Activated CD8-positive, alpha-beta memory T cell treated with anti-CD3 and anti-CD28 coated beads, Interleukin-2, amount 10 ng/mL, durations not matched to agents 7 days and 5 days (primary cell): Measurements from ENCODE around the gene SNX5. TPM values are rescaled to one million over a fixed set of nuclear protein-coding genes. Genes with fewer than 3 reads are reported as not detected.

Experiments
- ATAC-seq: fragments of 150-1000 bp; cut with Tn5 transposase; one replicate; pipeline ENCODE4 v1.10.0; 2021; ENCODE audit warnings: moderate library complexity
- CTCF ChIA-PET: fragments of 350-600 bp; sonication (Branson Sonifier 250); formaldehyde crosslinking; loops from one replicate; lab custom pipeline; 2021; ENCODE audit warnings: antibody characterized with exemption; lab: Charles Lee
- DNase-seq: peaks from one replicate; pipeline ENCODE4 v3.0.0-alpha.2; 2020
- H3K27ac Mint-ChIP-seq: one replicate; pipeline ENCODE4 v1.8.0; 2021; ENCODE audit warnings: mild to moderate bottlenecking, mixed read lengths
- H3K27me3 Mint-ChIP-seq: one replicate; pipeline ENCODE4 v1.8.0; 2021; ENCODE audit warnings: mixed read lengths
- H3K36me3 Mint-ChIP-seq: one replicate; pipeline ENCODE4 v1.8.0; 2021; ENCODE audit warnings: mild to moderate bottlenecking, mixed read lengths
- H3K4me1 Mint-ChIP-seq: one replicate; pipeline ENCODE4 v1.8.0; 2021; ENCODE audit warnings: mixed read lengths
- H3K4me3 Mint-ChIP-seq: one replicate; pipeline ENCODE4 v1.8.0; 2021; ENCODE audit warnings: mild to moderate bottlenecking, moderate library complexity, mixed read lengths
- H3K9me3 Mint-ChIP-seq: one replicate; pipeline ENCODE4 v1.8.0; 2022; ENCODE audit warnings: low read depth, mixed read lengths
- total RNA-seq, 2 experiments: library from RNA; stranded (reverse); gene quantifications; one replicate each; pipeline ENCODE4 v1.2.3, GENCODE V29; 2021

Gene SNX5
- total RNA-seq, 2 experiments from 2014 or later = 178 to 192 TPM

- peak; percentile 14 for ATAC-seq
Observed at GRCh38 chr20:17939622-17940223, 28.9 kb downstream of the SNX5 start.

GRCh38 chr20:17938871-17939619, 29.5 kb downstream of the SNX5 start:
- CTCF ChIA-PET = interaction anchor here (0.7 to 3.5 kb wide), 32 partner anchors 9 to 1138 kb away, joined by 3 to 26 read pairs (median 4); partner anchors contain the start of gene RRBP1
- peak overlapping the region; percentile 75 for H3K27ac Mint-ChIP-seq

More at GRCh38 chr20:17939622-17940223, 28.9 kb downstream of the SNX5 start:
- Mint-ChIP-seq H3K27me3 (no peaks in the 10 kb centered on the region), H3K9me3 (no peaks in the 10 kb centered on the region), H3K27ac (peak overlapping the region; percentile 75), H3K36me3 (peaks cover 22% of the 10 kb centered on the region), H3K4me1 (peaks cover 31% of the 10 kb centered on the region), H3K4me3 (no peak overlapping the region)
- CTCF ChIA-PET = interaction anchor here (0.7 to 3.5 kb wide), 27 partner anchors 8 to 1139 kb away, joined by 3 to 26 read pairs (median 4); partner anchors contain the start of gene RRBP1
- DNase-seq = no peak

GRCh38 chr20:17936761-17937732, 31.5 kb downstream of the SNX5 start:
- Mint-ChIP-seq H3K9me3 (no peaks in the 10 kb centered on the region), H3K4me3 (no peak overlapping the region), H3K36me3 (peaks cover 2% of the 10 kb centered on the region), H3K27ac (no peak overlapping the region), H3K27me3 (no peaks in the 10 kb centered on the region), H3K4me1 (peaks cover 23% of the 10 kb centered on the region)
- DNase-seq (no peak), ATAC-seq (no peak)
- CTCF ChIA-PET = interaction anchor here (1.2 to 3.5 kb wide), 8 partner anchors 13 to 327 kb away, joined by 3 to 26 read pairs (median 9); partner anchors contain the start of gene RRBP1

More at GRCh38 chr20:17938871-17939619, 29.5 kb downstream of the SNX5 start:
- DNase-seq (peak; percentile 80), ATAC-seq (peak; percentile 92)
- Mint-ChIP-seq H3K27me3 (no peaks in the 10 kb centered on the region), H3K4me3 (no peak overlapping the region), H3K36me3 (peaks cover 20% of the 10 kb centered on the region), H3K4me1 (peaks cover 30% of the 10 kb centered on the region), H3K9me3 (no peaks in the 10 kb centered on the region)

GRCh38 chr20:17936286-17936760, 32.3 kb downstream of the SNX5 start:
- peaks cover 23% of the 10 kb centered on the region for H3K4me1 Mint-ChIP-seq
- H3K36me3 Mint-ChIP-seq = peaks cover 1% of the 10 kb centered on the region
- H3K27ac Mint-ChIP-seq = no peak overlapping the region
- H3K9me3 Mint-ChIP-seq = no peaks in the 10 kb centered on the region
- no peaks in the 10 kb centered on the region for H3K27me3 Mint-ChIP-seq
- ATAC-seq (no peak), DNase-seq (no peak)
- CTCF ChIA-PET = interaction anchor here (3.1 to 3.5 kb wide), 2 partner anchors 254 to 326 kb away, joined by 9 to 26 read pairs; partner anchors contain the start of gene RRBP1
- H3K4me3 Mint-ChIP-seq = no peak overlapping the region

- no peaks in the 10 kb centered on the region for H3K9me3 Mint-ChIP-seq
- no peak overlapping the region for H3K4me3 Mint-ChIP-seq
- CTCF ChIA-PET = no interaction called here
- H3K27ac Mint-ChIP-seq = no peak overlapping the region
- DNase-seq = no peak
- no peak for ATAC-seq
- H3K4me1 Mint-ChIP-seq = peaks cover 21% of the 10 kb centered on the region
- no peaks in the 10 kb centered on the region for H3K27me3 Mint-ChIP-seq
- H3K36me3 Mint-ChIP-seq = no peaks in the 10 kb centered on the region
Observed at GRCh38 chr20:17935761-17936160, 32.8 kb downstream of the SNX5 start.

GRCh38 chr20:17935186-17935585, 33.4 kb downstream of the SNX5 start:
- Mint-ChIP-seq H3K9me3 (no peaks in the 10 kb centered on the region), H3K4me3 (no peak overlapping the region), H3K27me3 (no peaks in the 10 kb centered on the region), H3K4me1 (peaks cover 15% of the 10 kb centered on the region), H3K36me3 (no peaks in the 10 kb centered on the region), H3K27ac (no peak overlapping the region)
- no peak for DNase-seq
- no peak for ATAC-seq
- CTCF ChIA-PET = no interaction called here

- Mint-ChIP-seq H3K27ac (no peak overlapping the region), H3K4me1 (peaks cover 6% of the 10 kb centered on the region), H3K36me3 (no peaks in the 10 kb centered on the region), H3K27me3 (no peaks in the 10 kb centered on the region), H3K4me3 (no peak overlapping the region), H3K9me3 (no peaks in the 10 kb centered on the region)
- CTCF ChIA-PET = no interaction called here
- no peak for DNase-seq
- no peak for ATAC-seq
Observed at GRCh38 chr20:17934141-17934862, 34.3 kb downstream of the SNX5 start.

GRCh38 chr20:17933711-17934110, 34.9 kb downstream of the SNX5 start:
- no peaks in the 10 kb centered on the region for H3K36me3 Mint-ChIP-seq
- H3K4me3 Mint-ChIP-seq = no peak overlapping the region
- no peak for ATAC-seq
- peaks cover under 1% of the 10 kb centered on the region for H3K4me1 Mint-ChIP-seq
- CTCF ChIA-PET = no interaction called here
- DNase-seq = no peak
- no peak overlapping the region for H3K27ac Mint-ChIP-seq
- H3K27me3 Mint-ChIP-seq = no peaks in the 10 kb centered on the region
- H3K9me3 Mint-ChIP-seq = no peaks in the 10 kb centered on the region

GRCh38 chr20:17933121-17933520, 35.5 kb downstream of the SNX5 start:
- Mint-ChIP-seq H3K9me3 (no peaks in the 10 kb centered on the region), H3K27ac (no peak overlapping the region), H3K4me1 (no peaks in the 10 kb centered on the region), H3K36me3 (no peaks in the 10 kb centered on the region), H3K27me3 (no peaks in the 10 kb centered on the region), H3K4me3 (no peak overlapping the region)
- CTCF ChIA-PET = no interaction called here
- ATAC-seq (no peak), DNase-seq (no peak)

GRCh38 chr20:17932396-17932795, 36.2 kb downstream of the SNX5 start:
- no peaks in the 10 kb centered on the region for H3K27me3 Mint-ChIP-seq
- H3K9me3 Mint-ChIP-seq = no peaks in the 10 kb centered on the region
- no peak for DNase-seq
- ATAC-seq = no peak
- no peak overlapping the region for H3K4me3 Mint-ChIP-seq
- H3K4me1 Mint-ChIP-seq = no peaks in the 10 kb centered on the region
- no peaks in the 10 kb centered on the region for H3K36me3 Mint-ChIP-seq
- CTCF ChIA-PET = no interaction called here
- no peak overlapping the region for H3K27ac Mint-ChIP-seq

GRCh38 chr20:17931513-17931912, 37.1 kb downstream of the SNX5 start:
- Mint-ChIP-seq H3K36me3 (no peaks in the 10 kb centered on the region), H3K27me3 (no peaks in the 10 kb centered on the region), H3K27ac (no peak overlapping the region), H3K9me3 (no peaks in the 10 kb centered on the region), H3K4me3 (no peak overlapping the region), H3K4me1 (no peaks in the 10 kb centered on the region)
- ATAC-seq = no peak
- no peak for DNase-seq
- CTCF ChIA-PET = no interaction called here

GRCh38 chr20:17928633-17929311, 39.8 kb downstream of the SNX5 start:
- H3K36me3 Mint-ChIP-seq = no peaks in the 10 kb centered on the region
- CTCF ChIA-PET = no interaction called here
- no peak for ATAC-seq
- no peak overlapping the region for H3K27ac Mint-ChIP-seq
- no peak overlapping the region for H3K4me3 Mint-ChIP-seq
- DNase-seq = no peak
- no peaks in the 10 kb centered on the region for H3K4me1 Mint-ChIP-seq
- peaks cover 16% of the 10 kb centered on the region for H3K27me3 Mint-ChIP-seq
- no peaks in the 10 kb centered on the region for H3K9me3 Mint-ChIP-seq
